Hypothalamus (tissue), 51 donors: ENCODE data around the gene LTK.

Experiments used
- DNase-seq, 51 donors: peaks; one replicate each; lab custom pipeline; 2025; lab: John Stamatoyannopoulos, UW

LTK gene

GRCh38 chr15:41513506-41514227 is at the start of gene LTK:
LTK (minus strand) TSS chr15:41513827; CDS start chr15:41513709, 118 bp downstream.
- DNase-seq: no peak

GRCh38 chr15:41562784-41563198 is 49.2 kb upstream of the LTK start:
- DNase-seq: peak in 17 of 51 donors; percentile 11 to 48 (median 27)

GRCh38 chr15:41562244-41562643 is 48.6 kb upstream of the LTK start:
- DNase-seq: peak in 1 of 51 donors; percentile 57

GRCh38 chr15:41561777-41562145 is 48.1 kb upstream of the LTK start:
- peak in 49 of 51 donors; percentile 21 to 93 (median 75) for DNase-seq

- DNase-seq: peak in 18 of 51 donors; percentile 16 to 79 (median 39)
Observed at GRCh38 chr15:41561104-41561776, 47.6 kb upstream of the LTK start.

- peak in 2 of 51 donors; percentile 20 to 41 for DNase-seq
Observed at GRCh38 chr15:41560572-41560874, 46.9 kb upstream of the LTK start.

- DNase-seq: peak in 3 of 51 donors; percentile 36 to 50 (median 37)
Observed at GRCh38 chr15:41559239-41559782, 45.7 kb upstream of the LTK start.

GRCh38 chr15:41558400-41559238 is 45.0 kb upstream of the LTK start, which contains the start of gene TYRO3:
TYRO3 (plus strand) TSS chr15:41559212; CDS start chr15:41559258, 46 bp downstream.
- peak in 45 of 51 donors; percentile 37 to 93 (median 73) for DNase-seq

GRCh38 chr15:41557673-41558399 is 44.2 kb upstream of the LTK start:
- peak in 49 of 51 donors; percentile 31 to 96 (median 75) for DNase-seq

GRCh38 chr15:41556677-41557076 is 43.0 kb upstream of the LTK start:
- no peak for DNase-seq

- peak in 2 of 51 donors; percentile 28 to 58 for DNase-seq
Observed at GRCh38 chr15:41554915-41555314, 41.3 kb upstream of the LTK start.

- no peak for DNase-seq
Observed at GRCh38 chr15:41554343-41554742, 40.7 kb upstream of the LTK start.

GRCh38 chr15:41553731-41554130 is 40.1 kb upstream of the LTK start:
- no peak for DNase-seq

- no peak for DNase-seq
Observed at GRCh38 chr15:41550066-41550775, 36.6 kb upstream of the LTK start.

- no peak for DNase-seq
Observed at GRCh38 chr15:41546851-41547786, 33.5 kb upstream of the LTK start.

- DNase-seq: no peak
Observed at GRCh38 chr15:41545218-41545617, 31.6 kb upstream of the LTK start.

GRCh38 chr15:41544650-41545015 is 31.0 kb upstream of the LTK start:
- DNase-seq: peak in 2 of 51 donors; percentile 8 to 57

GRCh38 chr15:41543521-41543870 is 29.9 kb upstream of the LTK start:
- DNase-seq: no peak

- DNase-seq: no peak
Observed at GRCh38 chr15:41536866-41537265, 23.2 kb upstream of the LTK start.
